Effector memory CD8-positive, alpha-beta T cell (primary cell): ENCODE measurements around the gene NLGN3.

Source experiments
- ATAC-seq: fragments of 150-1000 bp; cut with Tn5 transposase; replicated peaks from 2 replicates; pipeline ENCODE4 v1.10.0; 2021; ENCODE audit warnings: mild to moderate bottlenecking, moderate library complexity
- DNase-seq, 3 experiments: peaks; one replicate each; pipeline ENCODE4 v3.0.0; 2021
- H3K27ac Mint-ChIP-seq, 2 donors: one replicate each; pipeline ENCODE4 v1.8.0; 2022; ENCODE audit warnings: mild to moderate bottlenecking in 2 of 2, mixed read lengths in 2 of 2, moderate library complexity in 2 of 2
- H3K27me3 Mint-ChIP-seq, 2 donors: one replicate each; pipeline ENCODE4 v1.8.0; 2022; ENCODE audit warnings: mixed read lengths in 2 of 2
- H3K36me3 Mint-ChIP-seq: one replicate; pipeline ENCODE4 v1.8.0; 2022; ENCODE audit warnings: mild to moderate bottlenecking, moderate library complexity, mixed read lengths; ENCODE audit not compliant: insufficient read depth
- H3K4me1 Mint-ChIP-seq, 2 donors: one replicate each; pipeline ENCODE4 v1.8.0; 2022; ENCODE audit warnings: low read depth in 2 of 2, mixed read lengths in 2 of 2
- H3K4me3 Mint-ChIP-seq, 2 donors: one replicate each; pipeline ENCODE4 v1.8.0; 2022; ENCODE audit warnings: mild to moderate bottlenecking in 2 of 2, mixed read lengths in 2 of 2, moderate library complexity in 2 of 2
- H3K9me3 Mint-ChIP-seq, 2 donors: one replicate each; pipeline ENCODE4 v1.8.0; 2022; ENCODE audit warnings: mixed read lengths in 2 of 2

NLGN3 gene

GRCh38 chrX:71131510-71131909 lies 13.1 kb upstream of the NLGN3 start:
- ATAC-seq (no peak), DNase-seq (no peak)
- Mint-ChIP-seq H3K27me3 (no peaks in the 10 kb centered on the region), H3K4me1 (peaks cover 14% of the 10 kb centered on the region in 2 donors), H3K27ac (peak overlapping the region in 1 of 2 donors; percentile 49), H3K4me3 (no peak overlapping the region), H3K36me3 (peaks cover 43% of the 10 kb centered on the region), H3K9me3 (no peaks in the 10 kb centered on the region)

GRCh38 chrX:71140440-71140839 lies 4.2 kb upstream of the NLGN3 start:
- H3K4me3 Mint-ChIP-seq = no peak overlapping the region
- H3K36me3 Mint-ChIP-seq = peaks cover 54% of the 10 kb centered on the region
- peaks cover 5 to 14% of the 10 kb centered on the region in 2 donors for H3K4me1 Mint-ChIP-seq
- DNase-seq = no peak
- ATAC-seq = no peak
- H3K27ac Mint-ChIP-seq = no peak overlapping the region
- no peaks in the 10 kb centered on the region for H3K27me3 Mint-ChIP-seq
- H3K9me3 Mint-ChIP-seq = no peaks in the 10 kb centered on the region

GRCh38 chrX:71143508-71143907 lies 1.1 kb upstream of the NLGN3 start:
- Mint-ChIP-seq H3K27me3 (no peaks in the 10 kb centered on the region), H3K9me3 (no peaks in the 10 kb centered on the region), H3K27ac (no peak overlapping the region), H3K4me3 (no peak overlapping the region), H3K4me1 (peaks cover 10 to 15% of the 10 kb centered on the region in 2 donors), H3K36me3 (peaks cover 45% of the 10 kb centered on the region)
- DNase-seq (no peak), ATAC-seq (no peak)

GRCh38 chrX:71147496-71148277 lies 3.0 kb downstream of the NLGN3 start:
- peaks cover 21% of the 10 kb centered on the region for H3K36me3 Mint-ChIP-seq

GRCh38 chrX:71148278-71148663 lies 3.6 kb downstream of the NLGN3 start:
- DNase-seq = no peak
- H3K36me3 Mint-ChIP-seq = peaks cover 16% of the 10 kb centered on the region
- H3K4me1 Mint-ChIP-seq = peaks cover 10% of the 10 kb centered on the region in 2 donors
- ATAC-seq = no peak
- no peak overlapping the region for H3K27ac Mint-ChIP-seq
- H3K4me3 Mint-ChIP-seq = no peak overlapping the region
- H3K27me3 Mint-ChIP-seq = no peaks in the 10 kb centered on the region
- H3K9me3 Mint-ChIP-seq = no peaks in the 10 kb centered on the region

More at GRCh38 chrX:71147496-71148277, 3.0 kb downstream of the NLGN3 start:
- no peak for ATAC-seq
- H3K27ac Mint-ChIP-seq = peak overlapping the region in 1 of 2 donors; percentile 72
- DNase-seq = no peak
- no peaks in the 10 kb centered on the region for H3K27me3 Mint-ChIP-seq
- H3K9me3 Mint-ChIP-seq = no peaks in the 10 kb centered on the region
- H3K4me1 Mint-ChIP-seq = peaks cover 10% of the 10 kb centered on the region in 2 donors
- H3K4me3 Mint-ChIP-seq = no peak overlapping the region

- peaks cover 4 to 10% of the 10 kb centered on the region in 2 donors for H3K4me1 Mint-ChIP-seq
- no peak overlapping the region for H3K4me3 Mint-ChIP-seq
Measured at GRCh38 chrX:71151366-71151765, 6.7 kb downstream of the NLGN3 start.

GRCh38 chrX:71154196-71154595 lies 9.6 kb downstream of the NLGN3 start:
- peak overlapping the region in 1 of 2 donors; percentile 93 for H3K27ac Mint-ChIP-seq
- H3K4me3 Mint-ChIP-seq = no peak overlapping the region
- H3K36me3 Mint-ChIP-seq = no peaks in the 10 kb centered on the region
- no peaks in the 10 kb centered on the region for H3K9me3 Mint-ChIP-seq
- no peaks in the 10 kb centered on the region for H3K27me3 Mint-ChIP-seq
- DNase-seq = no peak
- peaks cover 6 to 14% of the 10 kb centered on the region in 2 donors for H3K4me1 Mint-ChIP-seq
- no peak for ATAC-seq

More at GRCh38 chrX:71151366-71151765, 6.7 kb downstream of the NLGN3 start:
- no peaks in the 10 kb centered on the region for H3K9me3 Mint-ChIP-seq
- H3K27ac Mint-ChIP-seq = peak overlapping the region; percentile 15 to 41
- no peak for ATAC-seq
- H3K36me3 Mint-ChIP-seq = peaks cover 5% of the 10 kb centered on the region
- no peak for DNase-seq
- no peaks in the 10 kb centered on the region for H3K27me3 Mint-ChIP-seq

GRCh38 chrX:71154641-71155040 lies 10.0 kb downstream of the NLGN3 start:
- Mint-ChIP-seq H3K9me3 (no peaks in the 10 kb centered on the region), H3K36me3 (no peaks in the 10 kb centered on the region), H3K27ac (peak overlapping the region; percentile 84 to 93), H3K4me1 (peaks cover 6 to 14% of the 10 kb centered on the region in 2 donors), H3K4me3 (no peak overlapping the region), H3K27me3 (no peaks in the 10 kb centered on the region)
- no peak for ATAC-seq
- DNase-seq = no peak

GRCh38 chrX:71158603-71159002 lies 14.0 kb downstream of the NLGN3 start:
- DNase-seq = no peak
- Mint-ChIP-seq H3K36me3 (peaks cover 3% of the 10 kb centered on the region), H3K4me3 (no peak overlapping the region), H3K27me3 (no peaks in the 10 kb centered on the region), H3K4me1 (peaks cover 6 to 14% of the 10 kb centered on the region in 2 donors), H3K27ac (no peak overlapping the region), H3K9me3 (no peaks in the 10 kb centered on the region)
- no peak for ATAC-seq

GRCh38 chrX:71159335-71159734 lies 14.7 kb downstream of the NLGN3 start:
- ATAC-seq = no peak

GRCh38 chrX:71160475-71160874 lies 15.8 kb downstream of the NLGN3 start:
- no peak overlapping the region for H3K27ac Mint-ChIP-seq
- ATAC-seq (no peak), DNase-seq (no peak)
- peaks cover 6 to 14% of the 10 kb centered on the region in 2 donors for H3K4me1 Mint-ChIP-seq
- H3K9me3 Mint-ChIP-seq = no peaks in the 10 kb centered on the region
- H3K4me3 Mint-ChIP-seq = no peak overlapping the region
- no peaks in the 10 kb centered on the region for H3K27me3 Mint-ChIP-seq
- peaks cover 11% of the 10 kb centered on the region for H3K36me3 Mint-ChIP-seq

More at GRCh38 chrX:71159335-71159734, 14.7 kb downstream of the NLGN3 start:
- Mint-ChIP-seq H3K4me1 (peaks cover 6 to 14% of the 10 kb centered on the region in 2 donors), H3K4me3 (no peak overlapping the region), H3K27me3 (no peaks in the 10 kb centered on the region), H3K27ac (no peak overlapping the region), H3K9me3 (no peaks in the 10 kb centered on the region), H3K36me3 (peaks cover 8% of the 10 kb centered on the region)
- DNase-seq = no peak

GRCh38 chrX:71162981-71163380 lies 18.3 kb downstream of the NLGN3 start:
- Mint-ChIP-seq H3K4me3 (no peak overlapping the region), H3K27ac (no peak overlapping the region), H3K4me1 (peaks cover 6 to 12% of the 10 kb centered on the region in 2 donors), H3K36me3 (peaks cover 11% of the 10 kb centered on the region), H3K9me3 (no peaks in the 10 kb centered on the region), H3K27me3 (no peaks in the 10 kb centered on the region)
- ATAC-seq = no peak
- DNase-seq = no peak

- Mint-ChIP-seq H3K27ac (no peak overlapping the region), H3K4me1 (peaks cover 2 to 9% of the 10 kb centered on the region in 2 donors), H3K4me3 (no peak overlapping the region), H3K27me3 (no peaks in the 10 kb centered on the region), H3K36me3 (peaks cover 11% of the 10 kb centered on the region), H3K9me3 (no peaks in the 10 kb centered on the region)
- no peak for ATAC-seq
- DNase-seq = no peak
Measured at GRCh38 chrX:71164071-71164470, 19.4 kb downstream of the NLGN3 start.

- ATAC-seq = no peak
- no peak overlapping the region for H3K4me3 Mint-ChIP-seq
- no peaks in the 10 kb centered on the region for H3K9me3 Mint-ChIP-seq
- no peak overlapping the region for H3K27ac Mint-ChIP-seq
- no peak for DNase-seq
- H3K4me1 Mint-ChIP-seq = peaks cover 5 to 9% of the 10 kb centered on the region in 2 donors
- no peaks in the 10 kb centered on the region for H3K27me3 Mint-ChIP-seq
- H3K36me3 Mint-ChIP-seq = peaks cover 11% of the 10 kb centered on the region
Measured at GRCh38 chrX:71166461-71166860, 21.8 kb downstream of the NLGN3 start.
